ENCODE results near the gene COPS8. TPM values are rescaled to one million over a fixed set of nuclear protein-coding genes. Genes with fewer than 3 reads are reported as not detected.

Gene COPS8
- total RNA-seq (100 to 1,000 TPM; 124 to 186 TPM), polyA plus RNA-seq (ENCODE audit: insufficient read length in 2 of 2) (100 to 1,000 TPM; 142 to 160 TPM)
- long read RNA-seq, donor 1, full-length matches to known transcripts = 105 of 105 reads
- long read RNA-seq, donor 1, partial matches to known transcripts = 0 of 105 reads
- long read RNA-seq, donor 1, other reads (novel, unspliced or antisense) = 0 of 105 reads
- long read RNA-seq, donor 2, full-length matches to known transcripts = 48 of 48 reads
- long read RNA-seq, donor 2, partial matches to known transcripts = 0 of 48 reads
- long read RNA-seq, donor 2, other reads (novel, unspliced or antisense) = 0 of 48 reads
- long read RNA-seq, donor 3, full-length matches to known transcripts = 47 of 47 reads
- long read RNA-seq, donor 3, partial matches to known transcripts = 0 of 47 reads
- long read RNA-seq, donor 3, other reads (novel, unspliced or antisense) = 0 of 47 reads
- long read RNA-seq, donor 4, full-length matches to known transcripts = 57 of 57 reads
- long read RNA-seq, donor 4, partial matches to known transcripts = 0 of 57 reads
- long read RNA-seq, donor 4, other reads (novel, unspliced or antisense) = 0 of 57 reads

DNA sequence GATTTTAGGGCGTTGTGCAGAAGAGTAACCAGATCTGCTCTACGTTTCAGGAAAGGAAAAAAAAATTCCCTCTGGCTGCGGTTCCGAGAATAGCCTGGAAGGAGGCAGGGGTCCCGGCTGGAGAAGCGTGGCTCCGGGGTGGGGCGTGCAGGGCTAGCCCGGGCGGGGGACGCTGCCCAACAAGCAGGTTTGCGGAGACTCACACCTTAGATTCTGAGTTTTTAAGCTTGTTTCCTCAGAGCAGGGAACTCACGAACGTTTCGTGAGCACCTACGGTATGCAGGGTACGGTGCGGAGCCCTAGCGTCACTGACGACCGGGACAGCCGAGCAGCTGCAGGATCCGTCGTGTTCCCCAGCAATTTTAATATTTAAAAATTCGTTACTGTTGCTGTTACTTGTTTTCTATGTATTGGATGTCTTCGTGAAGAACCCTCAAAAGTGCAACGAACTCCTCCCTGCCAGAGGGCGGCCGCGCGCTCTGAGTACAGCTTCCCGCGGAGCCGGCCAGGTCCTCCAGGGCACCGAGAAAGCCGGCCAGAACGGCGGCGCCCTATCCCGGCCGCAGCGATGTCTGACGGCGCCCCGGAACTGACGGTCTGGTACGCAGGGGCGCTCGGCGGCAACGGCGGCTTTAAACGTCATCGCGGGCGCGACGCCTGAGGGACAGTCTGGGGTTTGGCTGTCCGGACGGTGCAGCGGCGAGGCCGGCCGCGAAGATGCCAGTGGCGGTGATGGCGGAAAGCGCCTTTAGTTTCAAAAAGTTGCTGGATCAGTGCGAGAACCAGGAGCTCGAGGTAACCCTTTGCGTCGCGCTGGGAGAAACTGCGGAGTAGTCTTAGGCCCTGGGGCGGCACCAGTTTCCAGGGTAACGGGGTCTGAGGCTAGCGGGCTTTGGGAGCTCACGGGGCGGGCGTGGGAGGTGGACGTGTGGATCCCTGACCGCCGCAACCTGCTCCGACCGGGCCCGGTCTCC, at the start of gene COPS8:
Gene COPS8, plus strand, starts transcription at position 642 of the 974 bp plus-strand sequence. Its CDS starts 76 bp downstream, at position 718.
- peaks cover 4% of the 10 kb centered on the region for H3K4me1 ChIP-seq (ENCODE audit: control insufficient read depth, insufficient read depth, low read length)
- peaks cover 3% of the 10 kb centered on the region for H3K36me3 ChIP-seq (ENCODE audit: control insufficient read depth, insufficient read depth, low read length)
- peak within 1 kb of the TSS; percentile 85 for H3K27ac ChIP-seq (ENCODE audit: low read depth, low read length)
- no peaks in the 10 kb centered on the region for H3K9me3 ChIP-seq (ENCODE audit: control insufficient read depth, insufficient read depth, low read length)
- no peaks in the 10 kb centered on the region for H3K27me3 ChIP-seq (ENCODE audit: control insufficient read depth, insufficient read depth, low read length)
- DNase-seq (ENCODE audit: low read depth in 4 of 6, low spot score in 6 of 6) = peak; percentile 89 to 98 (median 92)
- WGBS (ENCODE audit: insufficient coverage) = under 1% methylated on average over 80 of the region's 86 CpGs
- H3K4me3 ChIP-seq (ENCODE audit: low read depth, low read length) = peak within 1 kb of the TSS; percentile 96

DNA sequence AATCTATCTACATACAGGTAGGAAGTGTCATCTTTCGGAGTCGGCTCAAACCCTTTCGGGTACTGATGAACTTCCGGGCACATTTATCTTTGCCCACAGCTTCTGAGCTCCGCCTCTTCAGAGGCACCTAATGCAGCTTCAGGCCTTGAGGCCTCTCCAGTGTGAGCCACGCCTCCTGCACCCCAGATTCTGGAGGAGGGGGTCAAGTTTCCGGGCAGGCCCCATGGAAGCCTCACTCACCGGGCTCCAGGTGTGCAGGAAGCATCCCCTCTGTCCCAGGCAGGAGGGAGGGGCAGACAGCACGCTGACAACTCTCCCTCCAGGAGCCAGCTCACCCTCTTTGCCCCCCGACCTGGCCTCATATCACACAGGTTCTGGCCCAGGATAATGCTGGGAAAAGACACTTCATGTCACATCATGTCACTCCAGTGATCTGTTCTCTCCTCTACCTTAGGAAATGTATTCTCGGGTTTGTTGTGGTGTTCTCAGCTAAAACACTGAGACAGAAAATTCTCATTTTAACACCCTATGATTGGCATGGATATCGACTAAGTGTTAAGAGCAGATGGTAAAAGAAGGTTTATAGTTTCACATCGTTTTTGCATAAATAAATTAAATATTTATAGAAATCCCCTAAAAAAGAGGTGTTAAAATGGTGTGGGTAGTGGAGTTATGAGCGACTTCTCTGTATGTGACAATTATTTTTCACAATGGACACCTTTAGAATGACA, 46.2 kb upstream of the COPS8 start:
- no peaks in the 10 kb centered on the region for H3K36me3 ChIP-seq (ENCODE audit: control insufficient read depth, insufficient read depth, low read length)
- H3K4me1 ChIP-seq (ENCODE audit: control insufficient read depth, insufficient read depth, low read length) = no peaks in the 10 kb centered on the region
- no peak overlapping the region for H3K27ac ChIP-seq (ENCODE audit: low read depth, low read length)
- H3K9me3 ChIP-seq (ENCODE audit: control insufficient read depth, insufficient read depth, low read length) = no peaks in the 10 kb centered on the region
- peak in 1 of 6 donors; percentile 53 for DNase-seq (ENCODE audit: low read depth in 4 of 6, low spot score in 6 of 6)
- H3K4me3 ChIP-seq (ENCODE audit: low read depth, low read length) = no peak overlapping the region
- H3K27me3 ChIP-seq (ENCODE audit: control insufficient read depth, insufficient read depth, low read length) = no peaks in the 10 kb centered on the region
- WGBS (ENCODE audit: insufficient coverage) = 88% methylated on average over 8 of the region's 14 CpGs

DNA sequence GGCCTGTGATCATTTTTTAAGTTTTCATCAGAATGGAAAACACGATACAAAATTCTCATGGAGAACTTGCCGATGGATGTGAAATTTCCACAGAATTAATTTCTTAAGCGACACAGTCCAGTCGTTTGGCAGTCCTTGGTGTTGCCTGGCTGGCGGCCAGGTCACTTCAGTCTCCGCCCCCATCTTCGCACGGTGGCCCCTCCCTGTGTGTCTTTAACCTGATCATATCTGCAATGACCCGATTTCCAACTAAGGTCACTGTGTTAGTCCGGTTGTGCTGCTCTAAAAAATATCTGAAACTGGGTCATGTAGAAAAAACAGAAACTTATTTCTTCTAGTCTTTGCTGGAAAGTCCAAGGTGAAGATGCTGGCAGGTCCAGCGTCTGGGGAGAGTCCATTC, 44.5 kb upstream of the COPS8 start:
- H3K27ac ChIP-seq (ENCODE audit: low read depth, low read length) = no peak overlapping the region
- H3K36me3 ChIP-seq (ENCODE audit: control insufficient read depth, insufficient read depth, low read length) = no peaks in the 10 kb centered on the region
- 65% methylated on average over 9 of the region's 11 CpGs for WGBS (ENCODE audit: insufficient coverage)
- no peaks in the 10 kb centered on the region for H3K9me3 ChIP-seq (ENCODE audit: control insufficient read depth, insufficient read depth, low read length)
- no peak overlapping the region for H3K4me3 ChIP-seq (ENCODE audit: low read depth, low read length)
- no peaks in the 10 kb centered on the region for H3K4me1 ChIP-seq (ENCODE audit: control insufficient read depth, insufficient read depth, low read length)
- DNase-seq (ENCODE audit: low read depth in 4 of 6, low spot score in 6 of 6) = no peak
- no peaks in the 10 kb centered on the region for H3K27me3 ChIP-seq (ENCODE audit: control insufficient read depth, insufficient read depth, low read length)

DNA sequence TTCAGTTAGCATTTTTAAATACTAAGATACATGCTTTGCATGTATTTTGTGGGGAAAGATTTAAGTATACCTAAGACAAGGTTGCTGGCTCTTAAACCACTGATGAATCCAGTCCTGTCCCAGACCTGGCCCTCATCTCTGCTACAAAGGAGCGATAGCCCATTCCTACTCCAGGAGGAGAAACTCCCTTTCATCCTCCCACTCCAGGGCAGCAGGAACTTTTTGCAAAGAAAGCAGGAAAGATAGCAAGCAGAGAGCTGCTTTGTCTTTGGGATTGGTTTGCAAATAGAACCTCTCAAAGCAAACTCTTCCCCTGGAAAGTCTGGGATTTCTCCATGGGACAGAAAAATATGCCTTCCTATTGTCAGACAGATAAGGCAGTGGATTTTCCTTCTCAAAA, 43.6 kb upstream of the COPS8 start:
- no peaks in the 10 kb centered on the region for H3K27me3 ChIP-seq (ENCODE audit: control insufficient read depth, insufficient read depth, low read length)
- no peak for DNase-seq (ENCODE audit: low read depth in 4 of 6, low spot score in 6 of 6)
- no CpG with 5 or more reads among the region's 1 CpG for WGBS (ENCODE audit: insufficient coverage)
- H3K4me3 ChIP-seq (ENCODE audit: low read depth, low read length) = no peak overlapping the region
- H3K36me3 ChIP-seq (ENCODE audit: control insufficient read depth, insufficient read depth, low read length) = no peaks in the 10 kb centered on the region
- H3K9me3 ChIP-seq (ENCODE audit: control insufficient read depth, insufficient read depth, low read length) = no peaks in the 10 kb centered on the region
- H3K4me1 ChIP-seq (ENCODE audit: control insufficient read depth, insufficient read depth, low read length) = no peaks in the 10 kb centered on the region
- no peak overlapping the region for H3K27ac ChIP-seq (ENCODE audit: low read depth, low read length)

DNA sequence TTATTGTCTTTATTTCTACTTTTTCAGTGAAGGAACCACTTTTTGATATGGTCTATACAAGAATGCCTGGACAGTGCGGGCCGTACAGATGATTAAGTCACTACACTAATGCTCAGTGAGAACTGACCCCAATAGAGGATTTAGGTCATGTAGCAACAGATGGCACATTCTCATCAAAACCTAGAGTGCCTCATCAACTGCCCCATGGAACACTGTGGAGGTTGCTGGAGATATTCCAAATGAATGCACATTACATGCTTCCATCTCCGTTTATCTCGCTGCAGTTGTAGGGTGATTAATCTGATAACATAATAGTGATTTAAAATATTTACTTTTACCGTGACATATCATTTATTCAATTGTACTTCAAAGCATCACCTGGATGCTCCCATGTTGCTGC, 41.8 kb upstream of the COPS8 start:
- Histone ChIP-seq H3K9me3 (ENCODE audit: control insufficient read depth, insufficient read depth, low read length) (no peaks in the 10 kb centered on the region), H3K27me3 (ENCODE audit: control insufficient read depth, insufficient read depth, low read length) (no peaks in the 10 kb centered on the region), H3K36me3 (ENCODE audit: control insufficient read depth, insufficient read depth, low read length) (no peaks in the 10 kb centered on the region), H3K4me3 (ENCODE audit: low read depth, low read length) (no peak overlapping the region), H3K27ac (ENCODE audit: low read depth, low read length) (no peak overlapping the region), H3K4me1 (ENCODE audit: control insufficient read depth, insufficient read depth, low read length) (no peaks in the 10 kb centered on the region)
- WGBS (ENCODE audit: insufficient coverage) = no CpG with 5 or more reads among the region's 5 CpGs
- peak in 1 of 6 donors; percentile 50 for DNase-seq (ENCODE audit: low read depth in 4 of 6, low spot score in 6 of 6)

DNA sequence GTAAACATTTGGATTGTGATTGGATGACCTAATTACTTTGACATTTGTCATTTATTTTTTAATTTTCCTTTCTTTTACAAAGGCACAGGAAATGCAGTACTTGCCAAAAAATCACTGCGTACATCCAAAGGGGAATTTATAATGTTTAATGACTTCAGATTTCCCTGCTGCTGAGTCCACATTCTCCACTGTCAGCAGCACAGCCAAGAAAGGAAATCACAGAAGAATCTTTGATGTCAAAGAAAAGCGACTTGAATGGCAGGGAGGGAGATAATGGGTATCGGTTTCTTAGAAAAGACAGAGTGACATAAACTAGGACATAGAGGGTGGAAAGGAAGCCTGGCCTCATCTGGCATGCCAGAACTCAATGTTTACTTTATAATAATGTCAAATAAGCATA, 41.4 kb upstream of the COPS8 start:
- Histone ChIP-seq H3K4me1 (ENCODE audit: control insufficient read depth, insufficient read depth, low read length) (no peaks in the 10 kb centered on the region), H3K36me3 (ENCODE audit: control insufficient read depth, insufficient read depth, low read length) (no peaks in the 10 kb centered on the region), H3K27me3 (ENCODE audit: control insufficient read depth, insufficient read depth, low read length) (no peaks in the 10 kb centered on the region), H3K27ac (ENCODE audit: low read depth, low read length) (no peak overlapping the region), H3K9me3 (ENCODE audit: control insufficient read depth, insufficient read depth, low read length) (no peaks in the 10 kb centered on the region), H3K4me3 (ENCODE audit: low read depth, low read length) (no peak overlapping the region)
- no CpG with 5 or more reads among the region's 3 CpGs for WGBS (ENCODE audit: insufficient coverage)
- peak in 1 of 6 donors; percentile 44 for DNase-seq (ENCODE audit: low read depth in 4 of 6, low spot score in 6 of 6)

DNA sequence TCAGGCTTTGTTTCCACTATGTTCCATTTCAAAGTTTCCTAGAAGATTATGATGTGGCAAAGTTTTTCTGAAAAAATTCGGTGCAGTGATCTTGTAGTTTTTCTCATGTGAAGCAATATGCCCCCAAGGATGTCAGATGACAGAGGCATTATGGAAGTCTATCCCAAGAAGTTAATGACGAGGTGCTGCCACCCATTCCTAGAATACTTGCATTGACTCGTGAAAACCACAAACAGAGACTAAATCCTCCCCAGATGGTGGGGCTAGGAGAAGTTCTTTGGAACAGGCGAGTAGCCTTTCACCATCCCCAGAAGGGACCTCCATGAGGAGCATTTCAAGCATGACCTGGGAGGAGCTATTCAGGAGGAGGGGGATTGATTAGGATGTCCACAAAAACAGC, 40.2 kb upstream of the COPS8 start:
- Histone ChIP-seq H3K36me3 (ENCODE audit: control insufficient read depth, insufficient read depth, low read length) (no peaks in the 10 kb centered on the region), H3K4me3 (ENCODE audit: low read depth, low read length) (no peak overlapping the region), H3K27me3 (ENCODE audit: control insufficient read depth, insufficient read depth, low read length) (no peaks in the 10 kb centered on the region), H3K4me1 (ENCODE audit: control insufficient read depth, insufficient read depth, low read length) (no peaks in the 10 kb centered on the region), H3K27ac (ENCODE audit: low read depth, low read length) (no peak overlapping the region), H3K9me3 (ENCODE audit: control insufficient read depth, insufficient read depth, low read length) (no peaks in the 10 kb centered on the region)
- DNase-seq (ENCODE audit: low read depth in 4 of 6, low spot score in 6 of 6) = no peak
- no CpG with 5 or more reads among the region's 4 CpGs for WGBS (ENCODE audit: insufficient coverage)

DNA sequence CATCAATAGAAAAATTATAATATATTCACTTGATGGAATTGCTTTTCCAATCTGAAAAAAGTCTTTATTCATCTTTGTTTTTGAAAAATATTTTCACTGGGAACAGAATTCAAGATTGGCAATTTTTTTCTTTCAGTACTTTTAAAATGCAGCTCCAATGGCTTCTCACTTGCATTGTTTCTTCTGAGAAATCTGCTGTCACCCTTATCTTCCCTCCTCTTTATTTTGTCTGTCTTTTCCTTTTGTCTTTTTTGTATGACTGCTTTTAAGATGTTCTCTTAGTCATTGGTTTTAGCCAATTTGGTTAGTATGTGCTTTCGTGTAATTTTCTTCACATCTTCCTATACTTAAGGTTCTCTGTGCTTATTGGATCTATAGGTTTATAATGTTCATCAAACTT, 37.1 kb upstream of the COPS8 start:
- no peaks in the 10 kb centered on the region for H3K9me3 ChIP-seq (ENCODE audit: control insufficient read depth, insufficient read depth, low read length)
- H3K27me3 ChIP-seq (ENCODE audit: control insufficient read depth, insufficient read depth, low read length) = no peaks in the 10 kb centered on the region
- no peaks in the 10 kb centered on the region for H3K36me3 ChIP-seq (ENCODE audit: control insufficient read depth, insufficient read depth, low read length)
- WGBS (ENCODE audit: insufficient coverage) = no CpG with 5 or more reads among the region's 1 CpG
- DNase-seq (ENCODE audit: low read depth in 4 of 6, low spot score in 6 of 6) = no peak
- no peak overlapping the region for H3K4me3 ChIP-seq (ENCODE audit: low read depth, low read length)
- peaks cover 4% of the 10 kb centered on the region for H3K4me1 ChIP-seq (ENCODE audit: control insufficient read depth, insufficient read depth, low read length)
- no peak overlapping the region for H3K27ac ChIP-seq (ENCODE audit: low read depth, low read length)

- 74% methylated on average over 4 of the region's 8 CpGs for WGBS (ENCODE audit: insufficient coverage)
- Histone ChIP-seq H3K9me3 (ENCODE audit: control insufficient read depth, insufficient read depth, low read length) (no peaks in the 10 kb centered on the region), H3K27ac (ENCODE audit: low read depth, low read length) (no peak overlapping the region), H3K4me3 (ENCODE audit: low read depth, low read length) (no peak overlapping the region), H3K4me1 (ENCODE audit: control insufficient read depth, insufficient read depth, low read length) (peaks cover 4% of the 10 kb centered on the region), H3K36me3 (ENCODE audit: control insufficient read depth, insufficient read depth, low read length) (no peaks in the 10 kb centered on the region), H3K27me3 (ENCODE audit: control insufficient read depth, insufficient read depth, low read length) (no peaks in the 10 kb centered on the region)
- no peak for DNase-seq (ENCODE audit: low read depth in 4 of 6, low spot score in 6 of 6)
Observed at GRCh38 chr2:237051861-237052260, 33.8 kb upstream of the COPS8 start.

All from spinal cord (tissue), 10 donors.